Fibroblast of mammary gland (primary cell): ENCODE measurements around the gene NOSTRIN.
"Not testable (repeated sequence)": the region's sequence is repeated elsewhere in the genome, so short reads cannot be mapped to it uniquely, and the experiment has no call there.

Source experiments
- DNase-seq: peaks from one replicate; pipeline ENCODE4 v3.0.0-alpha.2; 2010; ENCODE audit warnings: low read depth
- H3K4me3 ChIP-seq: 2 replicates; pipeline ENCODE4 v1.5.1; 2011; ENCODE audit warnings: low read depth, mild to moderate bottlenecking, low read length, moderate library complexity; ENCODE audit not compliant: control insufficient read depth
- CTCF ChIP-seq: conservative IDR thresholded peaks from 2 replicates; pipeline ENCODE4 v1.5.1; 2011; ENCODE audit warnings: low read depth, low read length, inconsistent platforms; ENCODE audit not compliant: control insufficient read depth, insufficient read depth

NOSTRIN gene

GRCh38 chr2:168851674-168852320, 49.4 kb downstream of the NOSTRIN start:
- no peak for TF ChIP-seq CTCF
- no peak overlapping the region for H3K4me3 ChIP-seq
- peak; percentile 83 for DNase-seq

- no peak overlapping the region for H3K4me3 ChIP-seq
- no peak for DNase-seq
- TF ChIP-seq CTCF = no peak
Observed at GRCh38 chr2:168852481-168852880, 50.0 kb downstream of the NOSTRIN start.

- TF ChIP-seq CTCF = no peak
- no peak for DNase-seq
- no peak overlapping the region for H3K4me3 ChIP-seq
Observed at GRCh38 chr2:168853471-168853870, 51.0 kb downstream of the NOSTRIN start.

- no peak for DNase-seq
- no peak overlapping the region for H3K4me3 ChIP-seq
- no peak for TF ChIP-seq CTCF
Observed at GRCh38 chr2:168854651-168855050, 52.2 kb downstream of the NOSTRIN start.

GRCh38 chr2:168855601-168856000, 53.2 kb downstream of the NOSTRIN start:
- TF ChIP-seq CTCF = no peak
- no peak for DNase-seq

DNA sequence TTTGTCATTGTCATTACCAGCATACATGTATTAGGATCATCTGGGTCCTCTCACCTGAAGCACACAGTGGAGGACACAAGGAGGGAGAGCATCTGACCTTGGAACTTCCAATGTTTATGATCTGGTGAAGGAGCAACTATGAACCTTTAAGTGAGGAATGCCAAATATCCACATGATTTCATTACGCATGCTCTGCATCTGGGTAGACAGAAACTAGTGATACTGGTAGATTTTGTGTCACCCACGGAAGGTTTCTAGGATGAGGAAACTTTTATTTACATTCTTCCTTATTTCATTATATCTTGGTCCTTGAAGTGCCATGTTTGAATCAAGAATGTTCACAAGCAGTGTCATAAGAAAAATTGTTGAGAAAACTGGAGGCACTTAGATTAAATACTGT, 55.7 kb downstream of the NOSTRIN start:
- no peak overlapping the region for H3K4me3 ChIP-seq
- TF ChIP-seq CTCF = no peak
- no peak for DNase-seq

More at GRCh38 chr2:168855601-168856000, 53.2 kb downstream of the NOSTRIN start:
- no peak overlapping the region for H3K4me3 ChIP-seq

- not testable (repeated sequence) for H3K4me3 ChIP-seq, DNase-seq
Observed at GRCh38 chr2:168867164-168867563, 64.7 kb downstream of the NOSTRIN start.

- not testable (repeated sequence) for H3K4me3 ChIP-seq, DNase-seq
Observed at GRCh38 chr2:168870369-168870768, 67.9 kb downstream of the NOSTRIN start.

GRCh38 chr2:168870824-168871223, 68.4 kb downstream of the NOSTRIN start:
- not testable (repeated sequence) for DNase-seq, H3K4me3 ChIP-seq
